GM19099 (cell line): ENCODE data around the gene TTLL9.

Experiments used
- POLR2A ChIP-seq: IDR thresholded peaks from 3 replicates; pipeline ENCODE4 v1.6.1; 2011; ENCODE audit warnings: low read depth; ENCODE audit not compliant: insufficient read length; ENCODE audit errors: extremely low read depth

The TTLL9 gene

DNA sequence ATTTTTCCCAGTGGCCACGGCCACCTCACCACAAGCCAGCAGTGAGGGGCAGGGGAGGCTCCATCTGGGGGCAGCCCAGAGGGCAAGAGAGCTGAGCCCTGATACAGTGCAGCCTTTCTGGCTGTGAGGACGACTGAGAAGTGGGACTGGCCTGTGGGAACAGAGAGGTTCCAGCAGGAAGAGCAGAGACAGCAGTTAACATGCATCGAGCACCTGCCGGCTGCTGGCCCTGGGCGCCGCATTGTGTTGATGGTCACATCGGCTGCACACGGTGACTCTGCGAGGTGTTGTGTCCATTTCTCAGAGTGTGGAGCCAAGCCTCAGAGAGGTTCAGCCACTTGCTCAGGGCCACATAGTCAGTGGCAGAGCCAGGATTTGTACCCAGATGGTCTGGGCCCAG lies 34.9 kb upstream of the TTLL9 start:
- TF ChIP-seq POLR2A, result no peak

- no peak for TF ChIP-seq POLR2A
Observed at GRCh38 chr20:31835977-31836852, 34.2 kb upstream of the TTLL9 start.

GRCh38 chr20:31836853-31837608 lies 33.4 kb upstream of the TTLL9 start:
- TF ChIP-seq POLR2A, result no peak

GRCh38 chr20:31837896-31838397 lies 32.5 kb upstream of the TTLL9 start:
- TF ChIP-seq POLR2A, result no peak

GRCh38 chr20:31838646-31839292 lies 31.7 kb upstream of the TTLL9 start:
- no peak for TF ChIP-seq POLR2A

- no peak for TF ChIP-seq POLR2A
Observed at GRCh38 chr20:31839782-31840487, 30.5 kb upstream of the TTLL9 start.

GRCh38 chr20:31840906-31841816 lies 29.3 kb upstream of the TTLL9 start:
- no peak for TF ChIP-seq POLR2A

DNA sequence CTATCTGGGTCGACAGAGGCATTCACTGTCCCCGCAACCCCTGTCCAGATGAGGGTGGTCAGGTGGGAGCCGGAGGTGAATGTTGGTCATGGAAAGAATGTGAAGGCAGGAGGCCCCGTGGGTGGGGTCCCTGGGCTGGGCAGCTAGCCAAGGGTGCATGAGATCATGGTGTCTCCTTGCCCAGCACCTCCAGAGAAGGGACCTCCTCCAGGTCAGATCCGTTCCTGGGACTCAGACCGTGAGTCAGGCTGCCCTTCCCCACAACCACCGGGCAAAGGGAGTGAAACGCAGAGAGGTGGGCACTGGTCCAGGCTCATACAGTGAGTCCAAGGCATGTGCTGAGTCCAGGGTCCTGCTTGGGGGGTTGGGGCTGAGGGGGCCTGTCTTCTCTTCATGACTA lies 28.5 kb upstream of the TTLL9 start:
- TF ChIP-seq POLR2A, result no peak

DNA sequence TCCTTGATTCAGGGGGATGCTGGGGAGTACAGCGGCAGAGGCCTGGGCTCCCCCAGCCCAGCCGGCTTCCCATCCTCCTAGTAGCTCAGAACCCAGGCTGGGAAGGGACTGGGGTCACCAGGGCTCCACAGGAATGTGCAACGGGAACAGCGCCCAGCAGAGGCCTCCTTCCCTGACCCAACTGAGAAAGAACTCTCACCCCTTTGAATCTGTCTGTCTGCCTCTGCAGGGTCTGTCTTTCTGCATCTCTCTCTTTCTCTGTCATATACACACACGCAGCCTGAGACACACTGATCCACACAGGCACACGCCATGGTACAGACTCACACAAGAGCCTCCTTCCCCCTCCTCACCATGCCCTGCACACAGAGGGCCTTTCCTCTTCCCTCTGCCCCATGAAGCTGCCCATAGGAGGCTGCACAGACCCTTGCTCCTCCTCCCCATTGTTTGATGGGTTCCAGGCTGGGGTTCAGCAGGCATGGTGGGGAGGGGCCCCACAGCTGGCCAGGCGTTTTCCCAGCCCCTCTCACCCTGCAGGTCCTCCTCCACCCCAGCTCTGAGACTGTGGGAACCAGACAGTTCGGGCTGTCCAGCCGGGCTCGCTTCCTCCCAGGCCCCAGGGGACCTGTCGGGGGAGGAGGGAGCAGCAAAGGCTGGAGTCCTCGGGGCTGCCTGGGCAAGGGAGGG lies 27.8 kb upstream of the TTLL9 start:
- no peak for TF ChIP-seq POLR2A

GRCh38 chr20:31843288-31843687 lies 27.1 kb upstream of the TTLL9 start:
- no peak for TF ChIP-seq POLR2A

GRCh38 chr20:31843881-31844280 lies 26.6 kb upstream of the TTLL9 start:
- TF ChIP-seq POLR2A, result no peak

DNA sequence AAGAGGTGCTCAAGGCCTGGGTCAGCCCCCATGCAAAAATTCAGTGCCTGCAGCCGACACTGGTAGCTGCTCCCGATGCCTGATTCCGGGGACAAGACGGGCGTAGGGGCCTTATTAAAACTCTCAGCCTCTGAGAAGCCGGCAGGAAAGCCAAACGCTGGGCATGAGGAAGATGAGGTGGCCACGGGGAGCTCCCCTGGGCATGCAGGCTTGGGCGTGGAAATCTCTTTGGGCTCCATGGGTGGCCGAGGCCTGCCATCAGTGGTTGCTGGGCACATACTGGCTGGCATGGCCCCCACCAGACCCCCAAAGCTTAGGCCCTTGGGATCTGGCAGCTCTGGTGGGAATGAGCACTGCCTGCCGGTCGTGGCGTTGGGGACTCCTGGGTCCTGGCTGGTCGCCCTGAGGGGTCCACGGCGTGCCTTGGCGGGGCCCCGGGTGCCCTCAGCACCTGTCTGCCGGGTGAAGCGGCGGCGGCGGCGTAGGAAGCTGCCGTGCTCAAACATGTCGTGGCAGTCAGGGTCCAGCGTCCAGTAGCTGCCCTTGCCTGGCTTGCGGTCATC lies 25.6 kb upstream of the TTLL9 start:
- TF ChIP-seq POLR2A, result no peak

- no peak for TF ChIP-seq POLR2A
Observed at GRCh38 chr20:31845300-31845863, 25.1 kb upstream of the TTLL9 start, which contains the start of gene FOXS1. Gene FOXS1 (minus strand): TSS chr20:31845604. CDS start chr20:31845542, 62 bp downstream.

GRCh38 chr20:31846793-31847138 lies 23.7 kb upstream of the TTLL9 start:
- no peak for TF ChIP-seq POLR2A
